Transverse colon (tissue), 4 donors: ENCODE measurements around the gene SPATA31E1. TPM values are rescaled to one million over a fixed set of nuclear protein-coding genes. Genes with fewer than 3 reads are reported as not detected.

ENCODE experiments used
- DNase-seq: peaks from one replicate; pipeline ENCODE4 v3.0.0-alpha.2; 2019
- H3K27ac ChIP-seq, 4 donors: fragments of 200-600 bp; sonication (generic); 2 replicates each; pipeline ENCODE4 v1.5.1; 2016 to 2018; ENCODE audit warnings: inconsistent platforms in 4 of 4
- H3K27me3 ChIP-seq: fragments of 200-600 bp; sonication (generic); 2 replicates; pipeline ENCODE4 v1.5.1; 2017; ENCODE audit warnings: inconsistent platforms
- H3K36me3 ChIP-seq, 4 donors: fragments of 200-600 bp; sonication (generic); 2 replicates each; pipeline ENCODE4 v1.5.1; 2017 to 2019; ENCODE audit warnings: inconsistent platforms in 4 of 4
- H3K4me1 ChIP-seq, 4 donors: fragments of 200-600 bp; sonication (generic); 2 replicates each; pipeline ENCODE4 v1.5.1; 2017 to 2020; ENCODE audit warnings: inconsistent platforms in 4 of 4
- H3K4me3 ChIP-seq, 4 donors: fragments of 200-600 bp; sonication (generic); 1 replicate in 1 of 4; 2 replicates in 3 of 4; pipeline versions ENCODE4 v1.5.1 to v1.6.1; 2017 to 2019; ENCODE audit warnings: inconsistent platforms in 4 of 4
- H3K9me3 ChIP-seq, 2 donors: fragments of 200-600 bp; sonication (generic); 2 replicates each; pipeline ENCODE4 v1.5.1; 2017 to 2019; ENCODE audit warnings: inconsistent platforms in 2 of 2
- CTCF ChIP-seq, 5 experiments: fragments of 200-600 bp in 3 of 5; fragments of 450-650 bp in 2 of 5; sonication (generic) in 3 of 5; IDR thresholded peaks; 1 replicate in 2 of 5; 2 replicates in 3 of 5; pipeline ENCODE4 v1.5.1; 2016 to 2017; ENCODE audit warnings: antibody characterized with exemption in 5 of 5, inconsistent platforms in 3 of 5, mild to moderate bottlenecking in 2 of 5, moderate library complexity in 1 of 5
- EP300 ChIP-seq: sonication (generic); formaldehyde crosslinking; IDR thresholded peaks from one replicate; pipeline ENCODE4 v1.6.1; 2017; ENCODE audit warnings: antibody characterized with exemption, low read depth
- POLR2A ChIP-seq: fragments of 450-650 bp; IDR thresholded peaks from one replicate; pipeline ENCODE4 v1.6.1; 2016; ENCODE audit warnings: antibody characterized with exemption, mild to moderate bottlenecking, moderate library complexity
- POLR2AphosphoS5 ChIP-seq, 3 donors: sonication (generic); formaldehyde crosslinking; IDR thresholded peaks; one replicate each; pipeline ENCODE4 v1.6.1; 2016; ENCODE audit warnings: antibody characterized with exemption in 3 of 3
- WGBS, 2 donors: methylation state at CpG; one replicate each; pipeline ENCODE4 v1.1.5; 2018; ENCODE audit warnings: low coverage in 1 of 2; 5-methylcytosine and 5-hydroxymethylcytosine counted together
- in situ Hi-C, 4 donors: fragments of 200-750 bp; cut with MboI; loops; one replicate each; pipeline versions ENCODE4 v1.15.0 to v1.15.1; 2017; ENCODE audit warnings: low sequenced_read_pairs in 3 of 4, low pct_ligation_motif_present in 1 of 4, low pct_unique_long_range_greater_than_20kb in 1 of 4
- intact Hi-C: fragments of 100-400 bp; cut with DNase I; formaldehyde crosslinking; loops from one replicate; pipeline ENCODE4 v1.15.1; 2023; ENCODE audit warnings: low total_unique reads
- total RNA-seq, 4 donors: library from RNA; depleted of rRNA; stranded (reverse); fragments of >200 nt; gene quantifications; one replicate each; pipeline ENCODE4 v1.1.0, GENCODE V29; 2016

The SPATA31E1 gene
- total RNA-seq, 4 donors from 2014 or later, result not detected

GRCh38 chr9:87867391-87867790 lies 15.3 kb upstream of the SPATA31E1 start:
- in situ Hi-C loops, result no loop called here
- TF ChIP-seq POLR2A (no peak), CTCF (IDR thresholded peaks at IDR 0.05) (no peak), POLR2AphosphoS5 (IDR thresholded peaks at IDR 0.05) (no peak), EP300 (no peak)
- H3K9me3 ChIP-seq, result no peaks in the 10 kb centered on the region

DNA sequence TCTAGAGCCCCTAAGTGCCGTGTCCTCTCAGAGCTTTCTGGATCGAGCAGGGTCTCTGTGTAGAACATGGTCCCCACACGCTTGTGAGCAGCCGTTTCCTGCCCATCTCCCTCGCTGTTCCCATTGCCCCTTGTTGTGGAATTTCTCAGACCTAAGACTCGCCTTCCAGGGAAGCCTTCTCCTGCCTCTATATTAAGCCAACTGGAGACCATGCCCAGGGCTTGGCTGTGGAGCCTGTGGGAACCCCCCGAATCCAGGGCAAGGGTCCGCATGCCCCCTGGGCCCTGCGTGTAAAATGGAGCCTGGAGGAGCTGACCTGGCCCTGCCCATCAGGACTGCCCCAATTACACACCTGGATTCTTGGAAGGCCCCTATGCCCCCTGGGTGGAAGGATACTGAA lies 14.5 kb upstream of the SPATA31E1 start:
- TF ChIP-seq CTCF (IDR thresholded peaks at IDR 0.05) (no peak), POLR2AphosphoS5 (IDR thresholded peaks at IDR 0.05) (no peak), POLR2A (no peak), EP300 (no peak)

More at GRCh38 chr9:87867391-87867790, 15.3 kb upstream of the SPATA31E1 start:
- H3K36me3 ChIP-seq, result no peaks in the 10 kb centered on the region
- no peak overlapping the region for H3K4me3 ChIP-seq
- no peak overlapping the region for H3K27ac ChIP-seq
- DNase-seq, result no peak
- intact Hi-C loops, result no loop called here
- no peaks in the 10 kb centered on the region for H3K27me3 ChIP-seq
- H3K4me1 ChIP-seq, result peaks cover 0 to 7% (median 2%) of the 10 kb centered on the region in 4 donors
- 80% methylated on average over 6 of the region's 7 CpGs; no CpG with 5 or more reads in 1 of the 2 donors for WGBS, 2 donors

GRCh38 chr9:87868635-87869034 lies 14.0 kb upstream of the SPATA31E1 start:
- intact Hi-C loops, result no loop called here
- WGBS, 2 donors, result 97% methylated on average over 3 of the region's 3 CpGs; no CpG with 5 or more reads in 1 of the 2 donors
- Histone ChIP-seq H3K9me3 (no peaks in the 10 kb centered on the region), H3K27ac (no peak overlapping the region), H3K4me1 (peaks cover 0 to 14% (median 6%) of the 10 kb centered on the region in 4 donors), H3K36me3 (no peaks in the 10 kb centered on the region), H3K27me3 (no peaks in the 10 kb centered on the region), H3K4me3 (no peak overlapping the region)
- DNase-seq, result no peak
- in situ Hi-C loops, result no loop called here
- TF ChIP-seq CTCF (IDR thresholded peaks at IDR 0.05) (no peak), POLR2A (no peak), EP300 (no peak), POLR2AphosphoS5 (IDR thresholded peaks at IDR 0.05) (no peak)

More for the DNA sequence above, 14.5 kb upstream of the SPATA31E1 start:
- peaks cover 0 to 10% (median 4%) of the 10 kb centered on the region in 4 donors for H3K4me1 ChIP-seq
- no peaks in the 10 kb centered on the region for H3K36me3 ChIP-seq
- no peak overlapping the region for H3K4me3 ChIP-seq
- H3K27ac ChIP-seq, result no peak overlapping the region
- intact Hi-C loops, result no loop called here
- DNase-seq, result no peak
- no peaks in the 10 kb centered on the region for H3K9me3 ChIP-seq
- in situ Hi-C loops, result no loop called here
- WGBS, 2 donors, result 93% methylated on average over 9 of the region's 9 CpGs; no CpG with 5 or more reads in 1 of the 2 donors
- no peaks in the 10 kb centered on the region for H3K27me3 ChIP-seq

DNA sequence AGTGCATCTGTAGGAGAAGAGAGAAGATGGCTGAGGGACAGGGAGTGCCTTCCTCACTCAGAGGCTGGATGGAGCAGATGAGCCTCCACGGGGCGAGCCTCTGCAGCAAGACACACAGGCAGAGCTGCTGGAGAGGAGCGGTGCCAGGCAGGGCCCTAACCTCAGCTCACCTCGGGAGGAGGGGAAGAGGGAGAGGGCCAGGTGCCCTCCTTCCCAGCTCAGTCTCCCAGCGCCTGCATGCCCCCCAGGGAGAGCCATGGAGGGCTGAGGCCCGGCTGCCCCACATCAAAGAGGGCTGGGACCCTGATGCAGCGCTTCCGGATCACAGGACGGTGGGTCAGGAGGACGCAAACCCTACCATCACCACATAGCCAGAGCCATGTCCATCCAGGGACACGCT lies 13.6 kb upstream of the SPATA31E1 start:
- 86% methylated on average over 11 of the region's 11 CpGs; no CpG with 5 or more reads in 1 of the 2 donors for WGBS, 2 donors
- Histone ChIP-seq H3K27me3 (no peaks in the 10 kb centered on the region), H3K9me3 (no peaks in the 10 kb centered on the region), H3K36me3 (no peaks in the 10 kb centered on the region), H3K4me3 (no peak overlapping the region), H3K4me1 (peaks cover 0 to 16% (median 8%) of the 10 kb centered on the region in 4 donors), H3K27ac (no peak overlapping the region)
- intact Hi-C loops, result no loop called here
- in situ Hi-C loops, result no loop called here
- no peak for DNase-seq
- TF ChIP-seq EP300 (no peak), CTCF (IDR thresholded peaks at IDR 0.05) (no peak), POLR2AphosphoS5 (IDR thresholded peaks at IDR 0.05) (no peak), POLR2A (no peak)
